Bronchial epithelial cell (primary cell): Measurements from ENCODE around the gene GEMIN5. TPM values are rescaled to one million over a fixed set of nuclear protein-coding genes. Genes with fewer than 3 reads are reported as not detected.

ENCODE experiments used
- DNase-seq: peaks from one replicate; pipeline ENCODE4 v3.0.0-alpha.2; 2010; ENCODE audit warnings: low read depth
- FAIRE-seq: peaks from 2 replicates; lab custom pipeline; 2011; peaks lifted over from hg19 to GRCh38; lab: Jason Lieb, UNC
- H3K27me3 ChIP-seq: 2 replicates; pipeline ENCODE4 v1.5.1; 2011; ENCODE audit warnings: low read length; ENCODE audit not compliant: control insufficient read depth, insufficient read depth
- H3K36me3 ChIP-seq: 2 replicates; pipeline ENCODE4 v1.5.1; 2011; ENCODE audit warnings: low read length; ENCODE audit not compliant: control insufficient read depth, insufficient read depth
- H3K4me3 ChIP-seq: 2 replicates; pipeline ENCODE4 v1.5.1; 2011; ENCODE audit warnings: mild to moderate bottlenecking, low read depth, low read length, control low read depth
- total RNA-seq: library from RNA; depleted of rRNA; stranded (reverse); fragments of >200 nt; gene quantifications from 2 replicates; pipeline ENCODE4 v1.2.1, GENCODE V29; 2014
- TF ChIP-seq, protein P1 (sequence below): IDR thresholded peaks from 2 replicates; pipeline ENCODE4 v1.5.1; 2011; ENCODE audit warnings: mild to moderate bottlenecking, moderate library complexity, low read length, control low read depth, inconsistent platforms; ENCODE audit not compliant: insufficient read depth, severe bottlenecking

The GEMIN5 gene
- total RNA-seq, 1 donor from 2014 or later: 12.6 TPM

DNA sequence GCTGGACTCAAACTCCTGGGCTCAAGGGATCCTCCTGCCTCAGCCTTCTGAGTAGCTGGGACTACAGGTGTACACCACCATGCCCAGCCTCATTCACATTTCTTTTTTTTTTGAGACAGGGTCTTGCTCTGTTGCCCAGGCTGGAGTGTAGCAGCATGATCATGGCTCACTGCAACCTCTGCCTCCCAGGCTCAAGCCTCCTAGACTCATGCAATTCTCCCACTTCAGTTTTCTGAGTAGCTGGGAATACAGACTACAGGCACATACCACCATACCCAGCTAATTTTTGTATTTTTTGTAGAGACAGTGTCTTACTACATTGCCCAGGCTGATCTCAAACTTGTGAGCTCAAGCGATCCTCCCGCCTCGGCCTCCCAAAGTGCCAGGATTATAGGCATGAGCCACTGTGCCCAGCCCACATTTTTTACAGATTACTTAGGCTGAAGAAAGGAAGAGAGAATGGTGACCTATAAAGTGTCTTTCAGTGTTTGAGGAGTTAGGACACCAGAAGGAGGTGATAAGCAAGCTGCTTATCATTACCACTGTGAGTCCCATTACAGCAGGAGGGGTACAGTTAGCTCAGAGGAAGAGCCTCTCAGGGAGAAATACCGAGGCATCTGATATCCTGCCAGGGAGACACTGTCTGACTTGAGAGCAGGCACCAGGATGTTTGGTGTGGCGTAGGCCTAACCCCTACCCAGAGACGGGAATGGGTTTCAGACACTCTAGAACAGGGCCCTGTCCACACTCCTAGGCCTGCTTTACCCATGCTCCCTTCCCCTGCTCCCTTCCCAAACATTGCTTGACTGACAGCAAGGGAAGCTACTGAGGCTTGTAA, 97.4 kb downstream of the GEMIN5 start:
- DNase-seq (no peak), FAIRE-seq (no peak)
- TF ChIP-seq, protein P1, sequence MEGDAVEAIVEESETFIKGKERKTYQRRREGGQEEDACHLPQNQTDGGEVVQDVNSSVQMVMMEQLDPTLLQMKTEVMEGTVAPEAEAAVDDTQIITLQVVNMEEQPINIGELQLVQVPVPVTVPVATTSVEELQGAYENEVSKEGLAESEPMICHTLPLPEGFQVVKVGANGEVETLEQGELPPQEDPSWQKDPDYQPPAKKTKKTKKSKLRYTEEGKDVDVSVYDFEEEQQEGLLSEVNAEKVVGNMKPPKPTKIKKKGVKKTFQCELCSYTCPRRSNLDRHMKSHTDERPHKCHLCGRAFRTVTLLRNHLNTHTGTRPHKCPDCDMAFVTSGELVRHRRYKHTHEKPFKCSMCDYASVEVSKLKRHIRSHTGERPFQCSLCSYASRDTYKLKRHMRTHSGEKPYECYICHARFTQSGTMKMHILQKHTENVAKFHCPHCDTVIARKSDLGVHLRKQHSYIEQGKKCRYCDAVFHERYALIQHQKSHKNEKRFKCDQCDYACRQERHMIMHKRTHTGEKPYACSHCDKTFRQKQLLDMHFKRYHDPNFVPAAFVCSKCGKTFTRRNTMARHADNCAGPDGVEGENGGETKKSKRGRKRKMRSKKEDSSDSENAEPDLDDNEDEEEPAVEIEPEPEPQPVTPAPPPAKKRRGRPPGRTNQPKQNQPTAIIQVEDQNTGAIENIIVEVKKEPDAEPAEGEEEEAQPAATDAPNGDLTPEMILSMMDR: no peak
- Histone ChIP-seq H3K36me3 (no peaks in the 10 kb centered on the region), H3K27me3 (no peaks in the 10 kb centered on the region), H3K4me3 (no peak overlapping the region)

Other genes with a start within 250 kb of the GEMIN5 start
- gene LARP1, start 182.8 kb downstream of the GEMIN5 start, total RNA-seq: 42.6 and 44.7 TPM in 2 replicates
- gene FAXDC2, start 87.6 kb downstream of the GEMIN5 start, total RNA-seq: 0.13 and 1.1 TPM in 2 replicates
- gene CNOT8, start 79.6 kb downstream of the GEMIN5 start, total RNA-seq: 41.2 and 56.1 TPM in 2 replicates
- 14.2 and 30.7 TPM in 2 replicates for gene MRPL22, start 2.9 kb upstream of the GEMIN5 start, total RNA-seq
- gene KIF4B, start 75.5 kb upstream of the GEMIN5 start, total RNA-seq: under 0.01 and 0.13 TPM in 2 replicates